ENCODE data around the gene DIAPH3.
"Not testable (repeated sequence)": the region's sequence is repeated elsewhere in the genome, so short reads cannot be mapped to it uniquely, and the experiment has no call there.

DNA sequence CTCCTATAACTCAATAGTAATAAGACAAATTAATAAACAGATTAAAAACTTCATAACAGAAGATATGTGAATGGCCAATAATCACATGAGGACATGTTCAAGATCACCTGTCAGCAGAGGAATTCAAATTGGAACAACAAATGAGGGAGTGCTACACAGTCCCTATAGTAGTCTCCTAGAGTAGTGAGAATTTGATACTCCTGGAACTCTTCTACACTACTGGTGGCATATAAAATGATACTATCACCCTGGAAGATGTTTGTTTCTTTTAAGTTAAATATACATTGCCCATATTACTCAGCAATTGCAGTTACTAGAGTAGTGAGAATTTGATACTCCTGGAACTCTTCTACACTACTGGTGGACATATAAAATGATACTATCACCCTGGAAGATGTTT lies 115.4 kb downstream of the DIAPH3 start:
- TF ChIP-seq CTCF (IDR thresholded peaks at IDR 0.05); ZFX (IDR thresholded peaks at IDR 0.05; ENCODE audit: borderline replicate concordance): not testable (repeated sequence)

All from 22Rv1 (cell line).